ENCODE data around the gene FOXR1. TPM values are rescaled to one million over a fixed set of nuclear protein-coding genes. Genes with fewer than 3 reads are reported as not detected.

The FOXR1 gene
- total RNA-seq, 1 donor: not detected

DNA sequence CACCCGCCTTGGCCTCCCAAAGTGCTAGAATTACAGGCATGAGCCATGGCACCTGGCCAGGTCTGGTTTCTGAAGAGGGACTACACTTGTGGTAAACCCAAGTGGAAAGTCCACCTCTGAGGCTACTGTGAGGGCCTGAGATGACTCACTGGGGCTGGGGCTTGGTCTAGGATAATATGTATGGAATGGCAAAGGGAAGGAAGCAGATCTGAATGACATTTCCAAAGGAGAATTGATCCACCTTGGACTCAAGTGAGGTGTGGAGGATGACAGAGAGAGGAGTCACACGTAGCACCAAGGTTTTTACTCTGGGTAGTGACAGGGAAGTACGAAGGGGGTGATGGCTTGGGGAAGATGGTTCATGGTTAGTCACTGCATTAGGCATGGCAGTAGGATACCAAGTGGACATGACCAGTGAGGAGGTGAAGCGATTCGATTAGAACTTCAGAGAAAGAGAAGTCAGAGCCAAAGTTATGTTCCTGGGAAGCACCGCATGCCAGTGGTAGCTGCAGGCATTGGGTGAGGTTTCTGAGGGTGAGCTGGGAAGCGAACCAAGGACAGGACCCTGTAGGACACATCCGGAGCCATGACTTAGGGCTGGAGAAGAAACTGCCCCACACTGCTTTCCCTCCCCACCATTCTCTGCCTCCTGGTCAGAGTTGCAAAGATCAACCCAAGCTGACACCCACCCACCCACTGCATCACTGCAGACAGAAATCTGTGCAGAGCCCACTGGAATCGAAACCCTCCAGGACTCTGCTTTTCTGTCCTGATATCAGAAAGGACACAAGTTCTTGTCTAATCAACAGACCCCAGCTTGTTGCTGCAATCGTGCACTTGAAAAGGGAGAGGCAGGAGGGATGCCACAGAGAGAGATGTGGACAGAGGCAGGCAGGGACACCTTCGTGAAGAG lies 32.8 kb upstream of the FOXR1 start:
- peak; percentile 90 for DNase-seq (ENCODE audit: insufficient read length, low spot score, missing footprints)
- TF ChIP-seq, protein P1, sequence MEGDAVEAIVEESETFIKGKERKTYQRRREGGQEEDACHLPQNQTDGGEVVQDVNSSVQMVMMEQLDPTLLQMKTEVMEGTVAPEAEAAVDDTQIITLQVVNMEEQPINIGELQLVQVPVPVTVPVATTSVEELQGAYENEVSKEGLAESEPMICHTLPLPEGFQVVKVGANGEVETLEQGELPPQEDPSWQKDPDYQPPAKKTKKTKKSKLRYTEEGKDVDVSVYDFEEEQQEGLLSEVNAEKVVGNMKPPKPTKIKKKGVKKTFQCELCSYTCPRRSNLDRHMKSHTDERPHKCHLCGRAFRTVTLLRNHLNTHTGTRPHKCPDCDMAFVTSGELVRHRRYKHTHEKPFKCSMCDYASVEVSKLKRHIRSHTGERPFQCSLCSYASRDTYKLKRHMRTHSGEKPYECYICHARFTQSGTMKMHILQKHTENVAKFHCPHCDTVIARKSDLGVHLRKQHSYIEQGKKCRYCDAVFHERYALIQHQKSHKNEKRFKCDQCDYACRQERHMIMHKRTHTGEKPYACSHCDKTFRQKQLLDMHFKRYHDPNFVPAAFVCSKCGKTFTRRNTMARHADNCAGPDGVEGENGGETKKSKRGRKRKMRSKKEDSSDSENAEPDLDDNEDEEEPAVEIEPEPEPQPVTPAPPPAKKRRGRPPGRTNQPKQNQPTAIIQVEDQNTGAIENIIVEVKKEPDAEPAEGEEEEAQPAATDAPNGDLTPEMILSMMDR (IDR thresholded peaks at IDR 0.05; ENCODE audit: extremely low read depth, low read depth, low read length): no peak
- no peaks in the 10 kb centered on the region for H3K79me2 ChIP-seq (ENCODE audit: insufficient read depth, low read length)
- no peaks in the 10 kb centered on the region for H3K36me3 ChIP-seq (ENCODE audit: insufficient read depth, low read length)
- H2AFZ ChIP-seq (ENCODE audit: low read length): no peak overlapping the region
- H3K27ac ChIP-seq (ENCODE audit: low read depth, low read length): no peak overlapping the region
- no peak overlapping the region for H3K4me2 ChIP-seq (ENCODE audit: insufficient read depth, low read length)
- H3K27me3 ChIP-seq (ENCODE audit: insufficient read depth, low read length): peaks cover 4% of the 10 kb centered on the region
- H3K9me3 ChIP-seq (ENCODE audit: low read depth, low read length): no peaks in the 10 kb centered on the region
- peaks cover 4% of the 10 kb centered on the region for H4K20me1 ChIP-seq (ENCODE audit: insufficient read depth, low read length)
- H3K4me3 ChIP-seq (ENCODE audit: insufficient read depth, low read length): no peak overlapping the region
- peaks cover 5% of the 10 kb centered on the region for H3K4me1 ChIP-seq (ENCODE audit: insufficient read depth, low read length)

DNA sequence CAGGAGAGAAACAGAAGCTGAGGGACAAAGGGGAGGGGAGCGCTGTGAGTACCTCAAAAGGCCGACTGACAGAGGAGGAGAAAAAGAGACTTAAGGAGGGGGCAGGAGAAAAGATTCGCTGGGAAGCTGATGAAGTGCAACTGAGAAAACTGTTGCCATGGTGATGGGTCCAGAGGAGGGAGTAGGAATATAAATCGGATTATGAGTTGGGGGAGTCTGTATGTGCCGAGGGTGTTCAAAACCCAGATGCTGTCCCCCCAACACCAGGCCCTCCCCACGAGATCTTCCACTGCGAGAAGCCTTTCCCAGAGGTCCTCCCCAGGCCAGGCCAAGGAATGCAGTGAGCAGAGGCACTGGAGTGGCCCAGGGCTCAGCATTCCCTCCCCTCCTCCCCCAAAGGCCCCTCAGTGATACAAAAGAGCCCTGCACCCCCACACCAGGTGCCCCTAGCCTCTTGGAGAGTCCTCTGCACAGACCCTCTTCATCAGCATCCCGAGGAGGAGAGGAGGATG lies 32.1 kb upstream of the FOXR1 start:
- Histone ChIP-seq H3K4me3 (ENCODE audit: insufficient read depth, low read length) (no peak overlapping the region), H3K79me2 (ENCODE audit: insufficient read depth, low read length) (no peaks in the 10 kb centered on the region), H3K9me3 (ENCODE audit: low read depth, low read length) (no peaks in the 10 kb centered on the region), H3K36me3 (ENCODE audit: insufficient read depth, low read length) (no peaks in the 10 kb centered on the region), H3K27ac (ENCODE audit: low read depth, low read length) (no peak overlapping the region), H3K27me3 (ENCODE audit: insufficient read depth, low read length) (peaks cover 4% of the 10 kb centered on the region), H3K4me2 (ENCODE audit: insufficient read depth, low read length) (no peak overlapping the region), H4K20me1 (ENCODE audit: insufficient read depth, low read length) (peaks cover 4% of the 10 kb centered on the region), H2AFZ (ENCODE audit: low read length) (no peak overlapping the region), H3K4me1 (ENCODE audit: insufficient read depth, low read length) (peaks cover 5% of the 10 kb centered on the region)
- DNase-seq (ENCODE audit: insufficient read length, low spot score, missing footprints): peak; percentile 45
- TF ChIP-seq, protein P1 (IDR thresholded peaks at IDR 0.05; ENCODE audit: extremely low read depth, low read depth, low read length): no peak

DNA sequence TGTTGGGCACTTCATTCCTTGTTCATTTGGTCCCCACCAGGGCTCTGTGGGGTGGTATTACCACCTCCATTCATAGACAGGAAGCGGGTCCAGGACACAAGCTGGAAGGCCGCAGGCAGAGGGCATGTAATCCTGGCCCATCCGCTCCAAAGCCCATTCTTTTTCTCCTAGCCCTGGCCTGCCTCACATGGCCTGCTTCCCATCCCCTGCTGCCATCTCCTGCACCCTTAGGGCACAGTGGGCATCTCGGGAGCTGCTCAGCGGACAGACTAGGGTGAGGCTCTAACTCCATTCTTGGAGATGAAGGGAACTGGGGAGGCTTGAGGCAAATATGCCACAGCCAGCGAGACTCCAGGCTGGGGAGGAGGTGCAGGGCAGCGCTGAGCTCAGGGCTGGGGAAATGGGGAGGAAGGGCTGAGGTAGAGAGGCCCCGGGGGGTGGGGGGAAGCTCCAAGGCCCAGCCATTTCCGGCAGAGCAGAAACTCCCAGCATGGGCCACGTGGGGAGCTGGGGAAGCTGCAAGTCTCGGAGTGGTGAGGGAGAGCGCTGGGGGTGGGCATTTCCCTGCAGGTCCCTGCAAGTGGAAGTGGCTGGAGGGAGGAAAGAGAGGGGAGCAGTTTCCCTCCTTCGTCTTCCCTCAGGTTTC lies 31.5 kb upstream of the FOXR1 start:
- no peak overlapping the region for H3K27ac ChIP-seq (ENCODE audit: low read depth, low read length)
- no peak overlapping the region for H3K4me2 ChIP-seq (ENCODE audit: insufficient read depth, low read length)
- peaks cover 5% of the 10 kb centered on the region for H3K4me1 ChIP-seq (ENCODE audit: insufficient read depth, low read length)

More for the DNA sequence above, 31.5 kb upstream of the FOXR1 start:
- Histone ChIP-seq H2AFZ (ENCODE audit: low read length) (no peak overlapping the region), H3K9me3 (ENCODE audit: low read depth, low read length) (no peaks in the 10 kb centered on the region), H3K27me3 (ENCODE audit: insufficient read depth, low read length) (peaks cover 4% of the 10 kb centered on the region), H3K4me3 (ENCODE audit: insufficient read depth, low read length) (no peak overlapping the region), H4K20me1 (ENCODE audit: insufficient read depth, low read length) (peaks cover 4% of the 10 kb centered on the region), H3K79me2 (ENCODE audit: insufficient read depth, low read length) (no peaks in the 10 kb centered on the region), H3K36me3 (ENCODE audit: insufficient read depth, low read length) (no peaks in the 10 kb centered on the region)
- DNase-seq (ENCODE audit: insufficient read length, low spot score, missing footprints): peak; percentile 62
- TF ChIP-seq, protein P1 (IDR thresholded peaks at IDR 0.05; ENCODE audit: extremely low read depth, low read depth, low read length): no peak

Measured in osteoblast (primary cell).